SJSA1 (cell line): ENCODE measurements around the gene PDZD2. TPM values are rescaled to one million over a fixed set of nuclear protein-coding genes. Genes with fewer than 3 reads are reported as not detected.

Experiments
- DNase-seq, 2 experiments: peaks; one replicate each; pipeline ENCODE4 v3.0.0-alpha.2; 2015 to 2020; ENCODE audit warnings: low spot score in 2 of 2, low read depth in 1 of 2
- H3K27ac ChIP-seq: fragments of 250-450 bp; sonication (Bioruptor Pico); 2 replicates; pipeline ENCODE4 v1.5.1; 2020; ENCODE audit warnings: mild to moderate bottlenecking, moderate library complexity
- H3K27me3 ChIP-seq: fragments of 250-450 bp; sonication (Bioruptor Pico); replicated peaks from 2 replicates; pipeline ENCODE4 v1.5.1; 2020; ENCODE audit warnings: mild to moderate bottlenecking, moderate library complexity
- H3K36me3 ChIP-seq: fragments of 250-450 bp; sonication (Bioruptor Pico); 2 replicates; pipeline ENCODE4 v1.5.1; 2020; ENCODE audit warnings: mild to moderate bottlenecking
- H3K4me1 ChIP-seq: fragments of 250-450 bp; sonication (Bioruptor Pico); replicated peaks from 2 replicates; pipeline ENCODE4 v1.6.1; 2021; ENCODE audit warnings: mild to moderate bottlenecking
- H3K4me3 ChIP-seq: fragments of 250-450 bp; sonication (Bioruptor Pico); 2 replicates; pipeline ENCODE4 v1.5.1; 2020; ENCODE audit warnings: mild to moderate bottlenecking
- H3K9me3 ChIP-seq: fragments of 250-450 bp; sonication (Bioruptor Pico); replicated peaks from 2 replicates; pipeline ENCODE4 v1.5.1; 2020; ENCODE audit warnings: mild to moderate bottlenecking
- total RNA-seq: library from RNA; depleted of rRNA; stranded (reverse); fragments of >200 nt; shearing (Covaris generic); gene quantifications from 2 replicates; pipeline ENCODE4 v1.2.3, GENCODE V29; 2014

PDZD2 gene
- total RNA-seq, 1 experiment from 2014 or later = 0.16 TPM

DNA sequence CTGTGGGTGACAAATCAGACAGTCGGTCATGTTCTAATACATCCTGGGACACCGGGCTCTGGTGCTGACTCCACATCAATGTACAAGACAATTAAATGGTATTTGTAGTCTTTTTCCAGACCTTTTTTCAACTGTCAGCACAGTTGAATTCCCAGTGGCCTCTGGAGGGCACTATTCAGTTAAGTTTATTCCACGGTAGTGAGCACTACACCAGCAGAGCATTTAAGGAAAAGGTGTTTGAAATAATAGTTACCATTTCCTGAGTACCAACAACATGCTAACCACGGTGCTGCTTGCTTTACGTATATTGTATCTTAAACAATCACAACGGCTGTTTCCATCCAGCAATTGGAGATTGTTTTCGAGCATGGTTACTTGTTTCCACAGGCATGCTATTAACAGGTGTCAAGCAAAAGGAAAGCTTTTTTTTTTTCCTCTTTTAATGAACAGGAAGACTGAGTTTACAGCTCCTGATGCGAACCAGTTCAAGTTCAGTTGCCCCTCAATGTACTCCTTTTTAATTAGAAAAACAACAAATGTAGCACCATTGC lies 186.7 kb downstream of the PDZD2 start:
- DNase-seq = peak; percentile 6 to 35
- Histone ChIP-seq H3K4me3 (no peak overlapping the region), H3K27me3 (no peaks in the 10 kb centered on the region), H3K27ac (no peak overlapping the region), H3K4me1 (no peaks in the 10 kb centered on the region), H3K9me3 (no peaks in the 10 kb centered on the region), H3K36me3 (no peaks in the 10 kb centered on the region)

- Histone ChIP-seq H3K27me3 (no peaks in the 10 kb centered on the region), H3K4me3 (no peak overlapping the region), H3K9me3 (no peaks in the 10 kb centered on the region), H3K4me1 (no peaks in the 10 kb centered on the region), H3K36me3 (no peaks in the 10 kb centered on the region), H3K27ac (no peak overlapping the region)
- no peak for DNase-seq
Observed at GRCh38 chr5:31827867-31828266, 188.9 kb downstream of the PDZD2 start.

GRCh38 chr5:31832966-31833365 lies 194.0 kb downstream of the PDZD2 start:
- H3K36me3 ChIP-seq = no peaks in the 10 kb centered on the region
- no peak overlapping the region for H3K27ac ChIP-seq
- no peak for DNase-seq

DNA sequence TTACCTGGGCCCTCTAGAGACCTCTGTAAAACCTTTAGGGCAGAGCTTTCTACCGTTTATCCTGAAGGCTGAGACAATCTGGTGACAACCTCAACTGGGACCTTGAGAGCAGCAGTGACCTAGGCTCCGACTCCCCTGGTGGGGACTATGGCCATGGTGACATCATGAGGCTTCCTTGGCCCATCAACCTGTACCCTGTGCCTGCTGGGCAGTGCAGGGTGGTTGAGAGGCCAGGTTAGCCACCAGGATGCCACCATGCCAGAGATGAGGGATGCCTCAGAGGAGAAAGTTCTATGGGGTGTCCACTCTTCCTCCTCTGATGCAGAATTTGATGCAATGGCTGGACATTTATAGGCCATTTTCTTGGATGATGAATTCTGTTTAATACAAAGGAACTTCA lies 194.8 kb downstream of the PDZD2 start:
- no peak overlapping the region for H3K4me3 ChIP-seq
- no peaks in the 10 kb centered on the region for H3K36me3 ChIP-seq
- no peak for DNase-seq
- no peaks in the 10 kb centered on the region for H3K9me3 ChIP-seq
- no peak overlapping the region for H3K27ac ChIP-seq
- H3K27me3 ChIP-seq = no peaks in the 10 kb centered on the region
- no peaks in the 10 kb centered on the region for H3K4me1 ChIP-seq

More at GRCh38 chr5:31832966-31833365, 194.0 kb downstream of the PDZD2 start:
- Histone ChIP-seq H3K4me3 (no peak overlapping the region), H3K27me3 (no peaks in the 10 kb centered on the region), H3K4me1 (no peaks in the 10 kb centered on the region), H3K9me3 (no peaks in the 10 kb centered on the region)

GRCh38 chr5:31844622-31845345 lies 205.9 kb downstream of the PDZD2 start:
- H3K4me3 ChIP-seq = no peak overlapping the region
- no peaks in the 10 kb centered on the region for H3K27me3 ChIP-seq
- no peaks in the 10 kb centered on the region for H3K9me3 ChIP-seq
- DNase-seq = no peak
- H3K4me1 ChIP-seq = no peaks in the 10 kb centered on the region
- no peaks in the 10 kb centered on the region for H3K36me3 ChIP-seq
- H3K27ac ChIP-seq = no peak overlapping the region

- Histone ChIP-seq H3K4me3 (no peak overlapping the region), H3K27ac (no peak overlapping the region), H3K9me3 (no peaks in the 10 kb centered on the region), H3K4me1 (no peaks in the 10 kb centered on the region), H3K36me3 (no peaks in the 10 kb centered on the region), H3K27me3 (no peaks in the 10 kb centered on the region)
- no peak for DNase-seq
Observed at GRCh38 chr5:31845361-31845760, 206.4 kb downstream of the PDZD2 start.

DNA sequence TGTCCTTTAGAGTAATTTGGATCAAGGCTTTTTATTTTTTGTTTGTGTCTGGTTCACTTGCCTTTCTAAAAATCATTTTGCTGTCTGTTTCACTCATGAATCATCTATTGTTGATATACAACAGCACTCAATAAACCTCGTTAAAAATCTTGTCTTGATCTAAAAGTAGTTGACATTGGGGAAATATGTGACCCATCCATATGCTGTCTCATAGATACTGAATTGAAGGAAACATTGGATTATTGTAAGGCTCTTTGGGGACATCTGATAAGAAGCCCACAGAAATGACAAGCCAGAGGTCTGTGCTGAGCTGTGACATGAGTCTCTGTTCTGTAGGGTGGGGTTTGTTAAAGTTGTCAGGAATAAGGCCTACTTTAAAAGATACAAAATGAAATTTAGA lies 208.0 kb downstream of the PDZD2 start:
- Histone ChIP-seq H3K27me3 (no peaks in the 10 kb centered on the region), H3K9me3 (no peaks in the 10 kb centered on the region), H3K36me3 (no peaks in the 10 kb centered on the region), H3K4me1 (no peaks in the 10 kb centered on the region), H3K27ac (no peak overlapping the region), H3K4me3 (no peak overlapping the region)
- no peak for DNase-seq

DNA sequence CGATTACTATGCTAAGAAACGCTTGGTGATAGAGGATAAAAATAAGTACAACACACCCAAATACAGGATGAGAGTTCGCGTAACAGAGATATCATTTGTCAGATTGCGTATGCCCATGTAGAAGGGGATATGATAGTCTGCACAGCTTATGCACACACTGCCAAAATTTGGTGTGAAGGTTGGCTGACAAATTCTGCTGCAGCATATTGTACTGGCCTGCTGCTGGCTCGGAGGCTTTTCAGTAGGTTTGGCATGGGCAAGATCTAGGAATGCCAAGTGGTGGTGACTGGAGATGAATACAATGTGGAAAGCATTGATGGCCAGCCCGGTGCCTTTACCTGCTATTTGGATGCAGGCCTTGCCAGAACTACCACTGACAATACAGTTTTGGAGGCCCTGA lies 208.4 kb downstream of the PDZD2 start:
- H3K27ac ChIP-seq = no peak overlapping the region
- no peaks in the 10 kb centered on the region for H3K9me3 ChIP-seq
- no peak overlapping the region for H3K4me3 ChIP-seq
- H3K27me3 ChIP-seq = no peaks in the 10 kb centered on the region
- no peaks in the 10 kb centered on the region for H3K4me1 ChIP-seq
- DNase-seq = no peak
- H3K36me3 ChIP-seq = no peaks in the 10 kb centered on the region

DNA sequence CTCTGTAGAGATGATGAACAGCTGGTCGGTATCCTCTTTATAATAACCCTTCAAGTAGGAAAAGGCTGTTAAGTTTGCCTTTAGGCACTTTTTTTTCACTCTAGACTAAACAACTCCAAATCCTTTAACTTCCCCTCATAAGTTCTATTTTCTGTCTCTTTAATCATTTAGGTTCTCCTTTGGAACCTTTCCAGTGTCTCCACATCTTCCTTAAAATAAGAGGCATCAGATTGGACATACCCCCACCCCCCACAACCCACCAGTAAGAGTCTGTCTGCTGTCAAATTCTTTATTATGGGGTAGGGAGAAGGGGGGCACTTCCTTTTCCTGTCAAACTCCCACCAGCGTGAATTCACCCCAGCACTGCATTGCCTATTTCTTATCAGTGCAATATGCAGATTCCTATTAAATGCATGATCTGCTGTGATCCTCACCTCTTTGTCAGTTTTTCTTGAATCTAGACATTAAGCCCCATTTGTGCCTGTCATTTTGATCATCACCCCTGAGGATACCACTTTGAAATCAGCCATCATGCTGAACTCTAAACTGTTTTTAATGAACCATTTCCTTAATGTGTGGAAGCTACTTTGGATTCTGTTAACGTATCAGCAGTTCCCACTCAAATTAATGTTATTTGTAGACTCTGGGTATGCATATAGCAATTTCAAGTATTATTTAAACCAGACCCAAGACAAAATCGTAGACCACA lies 212.2 kb downstream of the PDZD2 start:
- Histone ChIP-seq H3K4me1 (0 out of 2 replicates have a peak, but pooled peaks cover 4% of the 10 kb centered on the region), H3K27me3 (no peaks in the 10 kb centered on the region), H3K4me3 (no peak overlapping the region), H3K36me3 (no peaks in the 10 kb centered on the region), H3K27ac (no peak overlapping the region), H3K9me3 (no peaks in the 10 kb centered on the region)
- no peak for DNase-seq

- Histone ChIP-seq H3K36me3 (no peaks in the 10 kb centered on the region), H3K27me3 (no peaks in the 10 kb centered on the region), H3K4me1 (0 out of 2 replicates have a peak, but pooled peaks cover 4% of the 10 kb centered on the region), H3K9me3 (no peaks in the 10 kb centered on the region), H3K27ac (no peak overlapping the region), H3K4me3 (no peak overlapping the region)
- no peak for DNase-seq
Observed at GRCh38 chr5:31853398-31854135, 214.6 kb downstream of the PDZD2 start.

DNA sequence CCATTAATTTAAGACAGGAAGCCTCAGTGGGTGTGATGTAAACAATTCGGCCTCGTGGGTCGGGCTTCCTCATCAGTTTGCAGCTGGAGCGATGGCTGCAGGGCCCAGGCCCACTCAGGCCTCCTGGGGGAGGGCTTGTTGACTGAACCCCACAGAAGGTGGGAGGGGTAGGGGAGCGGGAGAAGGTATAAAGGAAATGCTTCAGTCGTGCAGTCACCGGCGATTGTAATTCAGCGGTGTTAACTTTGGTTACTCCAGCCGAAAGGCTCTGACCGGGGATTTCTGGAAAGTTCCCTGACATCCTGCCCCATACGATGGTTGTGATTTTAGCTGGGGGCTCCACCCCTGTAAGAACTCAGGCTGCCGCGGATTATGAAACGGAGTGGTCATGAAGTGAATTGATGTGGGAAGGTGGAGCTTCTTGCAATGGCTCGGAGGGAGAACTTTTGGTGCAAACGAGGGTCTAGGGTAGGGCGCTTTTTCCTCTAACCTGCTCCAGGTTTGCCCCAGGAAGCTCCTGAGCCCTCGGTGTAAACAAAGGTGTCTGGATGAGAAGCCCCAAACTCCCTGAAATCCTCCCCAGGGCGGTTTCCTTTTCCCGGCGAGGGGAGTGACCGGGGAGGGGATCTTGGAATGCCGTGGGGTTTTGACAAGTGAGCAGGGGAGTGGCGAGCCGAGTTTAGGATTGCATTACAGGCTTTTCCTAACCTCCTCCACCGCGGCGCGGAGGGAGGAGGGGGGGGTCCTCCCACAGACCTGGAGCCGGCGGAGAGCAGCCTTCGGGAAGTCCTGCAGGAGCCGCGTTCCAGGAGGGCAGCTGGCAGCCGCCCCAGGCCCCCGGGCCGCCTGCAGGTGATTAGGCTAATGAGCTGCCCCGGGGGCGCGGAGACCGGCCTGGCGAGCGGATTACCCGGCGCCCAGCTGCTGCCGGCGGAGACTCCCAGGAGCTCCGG lies 215.5 kb downstream of the PDZD2 start:
- DNase-seq = peak in 1 of 2 experiments; percentile 2
- Histone ChIP-seq H3K27me3 (no peaks in the 10 kb centered on the region), H3K27ac (no peak overlapping the region), H3K4me3 (peak overlapping the region; percentile 36), H3K9me3 (no peaks in the 10 kb centered on the region), H3K36me3 (no peaks in the 10 kb centered on the region), H3K4me1 (0 out of 2 replicates have a peak, but pooled peaks cover 4% of the 10 kb centered on the region)

DNA sequence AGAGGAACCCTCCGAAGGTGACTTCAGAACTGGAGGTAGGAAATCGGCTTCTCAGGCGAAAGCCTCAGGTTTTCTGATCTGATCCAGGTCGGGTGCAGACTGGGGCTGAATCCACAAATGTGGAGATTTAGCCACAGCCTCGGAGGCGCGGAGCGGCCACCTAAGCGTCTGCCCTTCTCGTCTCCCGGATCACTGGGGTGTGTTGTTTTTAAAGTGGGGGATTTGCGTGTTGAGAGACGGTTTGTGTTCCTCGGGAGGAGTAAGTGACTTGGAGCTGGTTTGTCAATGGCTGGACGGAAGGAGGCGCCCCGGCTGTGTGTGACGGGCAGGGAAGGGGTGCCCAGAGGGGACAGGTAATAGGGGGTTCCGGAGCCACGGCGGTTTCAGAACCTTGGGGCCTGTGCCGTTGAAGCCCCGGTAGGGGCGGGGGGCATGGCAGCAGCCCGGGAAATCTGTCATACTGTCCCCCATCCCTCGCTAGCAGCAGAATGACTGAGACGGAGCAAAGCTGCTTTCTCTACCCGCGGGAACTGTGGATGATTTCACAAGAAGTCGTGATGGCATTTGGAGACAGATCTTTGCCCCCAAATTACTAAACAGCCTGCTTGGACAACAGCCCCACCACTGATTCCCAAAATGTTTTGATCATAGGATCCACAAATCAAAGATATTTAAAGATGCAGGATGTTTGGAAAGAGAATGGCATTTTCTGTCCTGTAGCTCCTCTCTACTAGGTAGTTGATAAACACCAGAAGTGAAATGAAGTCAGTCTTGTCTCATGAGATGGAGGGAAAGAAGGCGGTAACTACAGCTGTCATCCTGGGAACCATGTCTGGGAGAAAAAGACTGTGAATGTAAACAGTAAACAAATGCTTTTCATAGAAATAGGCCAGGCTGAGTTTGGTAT lies 216.5 kb downstream of the PDZD2 start:
- H3K27ac ChIP-seq = no peak overlapping the region
- no peak for DNase-seq
- H3K4me1 ChIP-seq = 0 out of 2 replicates have a peak, but pooled peaks cover 4% of the 10 kb centered on the region
- no peaks in the 10 kb centered on the region for H3K36me3 ChIP-seq
- H3K27me3 ChIP-seq = no peaks in the 10 kb centered on the region
- H3K9me3 ChIP-seq = no peaks in the 10 kb centered on the region
- peak overlapping the region; percentile 36 for H3K4me3 ChIP-seq
